Measurements from ENCODE around the gene PHF2.

Gene PHF2

DNA sequence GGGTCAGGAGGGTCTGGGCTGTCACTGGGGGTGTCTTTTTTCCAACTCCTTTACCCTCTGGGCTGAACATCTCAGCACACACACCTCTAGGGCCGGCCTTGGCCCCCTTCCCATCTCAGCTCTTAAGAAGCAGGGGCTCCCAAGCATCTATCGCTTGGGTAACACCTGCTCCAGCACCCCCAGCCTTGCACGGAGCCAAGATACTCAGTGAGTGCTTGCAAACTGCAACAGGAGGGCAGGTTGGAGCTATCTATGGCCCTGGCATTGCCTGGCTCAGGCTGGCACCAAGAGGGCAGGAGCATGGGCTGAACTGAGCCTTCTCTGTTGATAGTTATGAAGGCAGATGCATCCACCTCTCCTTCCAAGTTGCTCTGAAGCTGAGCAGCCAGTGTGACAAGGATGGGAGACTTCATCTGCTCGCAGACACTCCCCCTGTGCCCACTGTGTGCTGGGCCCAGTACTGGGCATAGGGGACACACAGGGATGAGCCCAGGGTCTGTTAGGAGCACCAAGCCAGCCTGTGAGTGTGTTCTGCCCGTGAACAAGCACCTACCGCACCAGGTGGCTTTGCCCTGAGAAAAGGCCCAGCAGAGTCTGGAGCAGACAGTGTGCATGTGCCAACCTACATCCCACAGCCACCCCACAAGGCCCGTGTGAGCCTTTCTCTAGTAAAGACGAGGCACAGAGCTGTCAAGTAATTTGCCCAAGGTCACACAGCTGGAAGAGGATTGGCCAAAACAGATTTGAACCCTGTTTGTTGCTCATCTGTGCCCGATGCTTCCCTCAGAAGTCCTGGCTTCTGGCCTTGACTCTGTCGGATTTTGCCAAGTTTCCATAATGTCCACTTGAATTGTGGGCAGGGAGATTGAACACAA is 58.2 kb downstream of the PHF2 start:
- DNase-seq, result no peak

DNA sequence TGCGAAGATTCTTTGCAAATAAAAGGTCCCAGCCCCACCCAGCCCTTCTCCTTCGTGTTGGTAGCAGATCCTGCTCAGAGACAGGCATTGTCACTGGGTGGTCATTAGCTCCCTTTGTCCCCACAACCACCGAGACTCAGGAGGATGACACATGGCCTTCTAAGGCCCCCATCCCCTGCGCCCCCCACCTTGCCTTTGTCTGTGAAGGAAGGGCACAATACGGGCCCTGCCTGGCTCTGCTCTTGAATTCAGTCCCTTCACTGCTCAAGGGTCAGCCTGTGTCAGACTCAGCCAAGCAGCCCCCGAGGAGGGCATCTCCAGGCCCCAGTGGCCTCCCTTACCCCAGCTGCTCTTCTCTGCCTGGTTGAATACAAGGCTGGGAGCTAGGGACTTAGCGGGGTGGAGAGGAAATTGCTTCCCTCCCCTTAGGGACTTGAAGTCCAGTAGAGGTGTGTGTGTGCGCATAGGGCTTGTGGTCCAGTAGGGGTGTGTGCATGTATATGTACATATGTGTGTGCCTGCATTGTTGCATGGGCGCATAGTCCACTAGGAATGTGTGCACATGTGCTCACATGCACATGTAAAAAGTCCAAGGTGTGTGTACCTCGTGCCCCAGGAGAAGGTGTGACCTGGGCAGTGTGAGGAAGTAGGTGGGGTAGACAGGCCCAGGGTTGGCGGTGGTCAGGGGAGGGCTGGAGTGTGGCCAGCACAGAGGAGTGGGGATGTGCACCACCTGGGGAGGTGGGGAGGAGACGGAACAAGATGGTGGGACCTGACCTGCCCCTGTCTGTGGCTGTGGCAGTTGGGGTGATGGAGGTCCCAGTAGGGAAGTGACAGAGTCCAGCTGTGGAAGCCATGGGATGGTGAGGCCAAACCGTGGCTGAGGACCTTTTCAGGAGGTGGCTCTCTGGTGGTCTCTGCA is 59.1 kb downstream of the PHF2 start:
- DNase-seq, result no peak

DNA sequence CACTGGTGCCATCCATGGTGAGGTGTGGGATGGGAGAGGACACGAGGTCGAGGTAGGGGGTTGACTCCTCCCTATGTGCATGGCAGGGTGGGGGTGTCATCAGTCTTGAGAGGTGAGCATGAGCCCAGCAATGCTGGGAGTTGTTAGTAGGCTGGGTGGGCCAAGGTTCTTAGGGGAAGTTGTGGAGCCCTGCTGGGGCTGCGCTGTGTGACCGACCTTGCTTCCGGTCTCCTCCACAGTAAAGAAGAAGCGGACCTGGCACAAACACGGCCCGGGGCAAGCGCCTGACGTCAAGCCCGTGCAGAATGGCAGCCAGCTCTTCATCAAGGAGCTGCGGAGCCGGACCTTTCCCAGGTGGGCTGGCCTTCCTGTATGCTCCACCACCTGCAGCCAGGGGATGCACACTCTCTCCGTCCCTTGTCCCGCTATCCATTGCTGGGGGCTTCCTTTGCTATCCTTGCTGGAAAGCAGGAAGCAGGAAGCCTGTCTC is 59.8 kb downstream of the PHF2 start:
- no peak for DNase-seq

DNA sequence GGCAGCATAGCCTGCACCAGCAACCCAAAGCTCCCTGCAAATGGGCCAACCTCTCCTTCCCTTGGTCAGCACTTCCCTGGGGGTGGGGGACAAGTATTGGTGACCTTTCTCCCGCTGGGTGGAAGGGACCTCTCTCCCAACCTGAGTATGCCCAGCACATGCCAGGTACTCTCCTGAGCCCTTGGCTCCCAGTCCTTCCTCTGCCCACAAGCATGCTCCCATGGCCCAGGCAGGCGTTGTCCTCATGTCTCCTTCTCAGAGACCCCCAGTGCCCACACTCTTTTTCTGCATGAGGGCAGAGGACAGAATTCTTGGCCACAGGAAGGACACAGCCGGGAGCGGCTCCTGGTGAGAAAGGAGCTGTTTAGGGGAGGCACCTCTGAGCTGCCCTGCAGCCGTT is 60.3 kb downstream of the PHF2 start:
- no peak for DNase-seq

DNA sequence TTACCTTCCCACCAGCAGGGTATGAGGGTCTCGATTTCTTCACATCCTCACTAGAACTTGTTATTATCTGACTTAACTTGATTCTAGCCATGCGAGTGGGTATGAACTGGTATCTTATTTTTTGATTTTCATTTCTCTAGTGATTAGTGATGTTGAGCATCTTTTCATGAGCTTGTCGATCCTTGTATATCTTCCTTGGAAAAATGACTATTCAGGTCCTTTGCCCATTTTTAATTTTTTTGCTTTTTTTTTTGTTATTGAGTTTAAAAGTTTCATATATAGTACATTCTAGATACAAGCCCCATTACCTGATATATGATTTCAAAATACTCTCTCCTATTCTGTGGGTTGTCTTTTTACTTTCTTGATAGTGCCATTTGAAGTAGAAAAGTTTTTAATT is 61.5 kb downstream of the PHF2 start:
- no peak for DNase-seq

DNA sequence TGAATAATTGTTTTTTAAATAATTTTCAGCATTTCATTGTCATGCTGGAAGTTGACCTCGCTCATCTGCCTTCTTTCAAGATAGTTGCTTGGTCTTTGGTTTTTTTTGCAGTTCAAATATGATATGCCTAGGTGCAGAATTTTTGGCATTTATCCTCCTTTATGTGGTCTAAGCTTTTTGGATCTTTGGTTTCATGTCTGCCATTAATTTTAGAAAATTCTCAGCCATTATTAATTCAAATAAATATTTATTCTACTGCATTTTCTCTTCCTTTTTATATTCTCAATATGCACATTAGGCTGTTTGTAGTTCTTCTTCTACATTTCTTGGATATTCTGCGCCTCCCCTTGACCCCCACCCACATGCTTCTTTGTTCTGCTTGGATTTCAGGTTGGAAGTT is 63.6 kb downstream of the PHF2 start:
- no peak for DNase-seq

DNA sequence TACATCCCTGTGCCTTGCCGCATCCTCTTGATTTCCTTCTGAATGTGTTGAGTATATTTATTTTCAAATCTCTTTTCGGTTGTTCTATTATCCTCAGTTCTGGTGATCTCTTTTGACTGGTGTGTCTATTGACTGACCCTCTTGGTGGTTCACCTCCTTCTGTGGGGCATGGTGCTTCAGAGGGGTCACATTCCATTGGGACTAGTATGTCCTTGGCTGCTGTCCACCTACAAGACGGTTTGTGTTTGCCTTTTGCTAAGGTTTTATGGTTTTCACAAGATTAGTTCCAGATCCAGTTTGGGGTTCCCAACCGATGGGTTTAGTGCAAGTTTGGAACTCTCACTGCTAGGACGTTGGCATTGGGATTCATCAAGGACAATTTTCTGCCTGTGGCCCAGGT is 66.6 kb downstream of the PHF2 start:
- DNase-seq, result no peak

DNA sequence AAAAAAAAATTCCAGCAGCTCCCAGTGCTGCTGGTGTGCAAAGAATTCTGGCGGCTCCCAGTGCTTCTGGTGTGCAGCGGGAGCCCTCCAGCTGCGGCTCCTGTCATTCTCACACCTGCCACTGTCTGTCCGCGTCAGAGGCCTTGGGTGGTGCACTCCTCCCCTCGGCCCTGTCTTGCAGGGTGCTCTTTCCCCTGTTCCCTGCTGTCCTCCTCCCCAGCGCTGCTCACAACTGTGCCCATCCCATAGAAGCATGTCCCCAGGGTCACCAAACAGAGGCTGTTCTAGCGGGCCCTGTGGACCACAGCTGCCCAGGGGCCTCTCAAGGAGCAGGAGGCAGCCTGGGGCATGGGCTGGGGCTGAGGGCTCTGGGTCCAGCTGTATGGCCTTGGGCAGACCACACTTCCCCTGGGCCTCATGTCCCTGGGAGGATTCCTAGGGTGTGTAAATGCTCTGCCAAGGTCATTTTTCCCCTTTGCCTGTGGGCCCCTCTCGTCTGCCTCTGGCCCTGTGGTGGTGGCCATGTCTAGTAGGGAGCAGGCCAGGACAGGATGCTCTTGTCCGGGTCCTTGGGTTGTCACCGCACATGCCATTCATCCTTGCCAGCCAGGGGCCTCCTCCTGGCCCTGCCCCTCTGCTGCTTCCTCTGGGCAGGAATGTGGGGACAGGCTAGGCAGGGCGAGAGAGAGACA is 68.2 kb downstream of the PHF2 start:
- DNase-seq, result no peak

DNA sequence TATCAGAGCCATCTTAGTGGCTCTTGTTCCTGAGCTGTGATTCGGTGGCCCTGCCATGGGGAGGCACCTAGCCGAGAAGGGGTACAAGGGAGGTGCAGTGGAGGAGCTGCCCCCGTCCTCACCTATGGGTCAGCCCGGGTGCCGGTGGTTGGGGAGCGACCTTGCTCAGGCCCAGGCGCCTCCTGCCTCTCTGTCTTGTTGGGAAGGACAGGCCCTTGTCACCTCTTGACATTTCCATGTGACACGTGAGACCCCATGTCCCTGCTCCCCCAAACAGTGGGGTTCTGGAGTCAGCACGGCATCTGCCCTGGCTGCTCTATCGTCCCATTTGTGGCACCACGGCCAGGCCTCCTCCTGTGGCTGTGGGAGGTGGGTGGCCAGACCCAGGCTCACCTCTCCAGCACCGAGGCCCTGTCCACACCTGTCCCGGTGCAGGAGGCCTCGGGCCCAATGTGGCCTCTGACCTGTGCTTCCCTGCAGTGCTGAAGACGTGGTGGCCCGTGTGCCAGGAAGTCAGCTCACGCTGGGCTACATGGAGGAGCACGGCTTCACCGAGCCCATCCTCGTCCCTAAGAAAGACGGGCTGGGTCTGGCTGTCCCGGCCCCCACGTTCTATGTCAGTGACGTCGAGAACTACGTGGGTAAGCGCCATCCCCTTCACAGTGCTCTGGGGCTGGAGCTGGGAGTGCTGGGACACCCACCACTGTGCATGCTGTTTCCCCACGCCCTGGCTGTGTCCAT is 68.9 kb downstream of the PHF2 start:
- no peak for DNase-seq

DNA sequence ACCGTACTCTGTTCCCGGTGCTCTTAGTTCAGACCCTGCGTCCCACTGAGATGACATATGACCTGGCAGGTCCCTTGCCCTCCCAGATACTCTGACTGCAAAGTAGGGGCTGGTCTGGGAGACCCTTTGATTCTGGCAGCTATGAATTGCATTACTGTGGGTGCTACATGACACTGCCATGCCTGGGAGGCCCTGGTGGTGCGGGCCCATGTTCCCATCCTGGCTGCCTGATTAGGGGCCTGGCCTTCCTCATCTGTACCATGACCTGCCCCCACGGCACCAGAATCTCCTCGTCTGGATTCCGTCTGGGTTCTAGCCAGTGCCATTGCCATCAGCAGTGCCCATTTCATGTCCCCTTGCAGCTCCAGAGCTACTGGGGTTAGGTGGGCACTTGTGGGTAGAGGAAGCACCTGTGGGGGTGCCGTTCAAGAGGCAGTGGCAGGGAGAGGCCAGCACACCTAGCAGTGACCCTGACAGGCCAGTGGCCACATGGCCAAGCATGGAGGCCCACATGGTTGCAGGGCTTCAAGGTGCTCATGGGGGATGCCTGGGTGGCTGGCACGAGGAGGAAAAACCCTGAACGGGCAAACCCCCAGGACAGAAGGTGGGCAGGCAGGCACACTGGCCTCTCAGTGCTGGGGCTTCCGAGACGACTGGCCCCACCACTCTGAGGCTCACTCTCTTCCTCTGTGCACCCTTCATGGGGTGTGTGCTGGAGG is 69.7 kb downstream of the PHF2 start:
- no peak for DNase-seq

DNA sequence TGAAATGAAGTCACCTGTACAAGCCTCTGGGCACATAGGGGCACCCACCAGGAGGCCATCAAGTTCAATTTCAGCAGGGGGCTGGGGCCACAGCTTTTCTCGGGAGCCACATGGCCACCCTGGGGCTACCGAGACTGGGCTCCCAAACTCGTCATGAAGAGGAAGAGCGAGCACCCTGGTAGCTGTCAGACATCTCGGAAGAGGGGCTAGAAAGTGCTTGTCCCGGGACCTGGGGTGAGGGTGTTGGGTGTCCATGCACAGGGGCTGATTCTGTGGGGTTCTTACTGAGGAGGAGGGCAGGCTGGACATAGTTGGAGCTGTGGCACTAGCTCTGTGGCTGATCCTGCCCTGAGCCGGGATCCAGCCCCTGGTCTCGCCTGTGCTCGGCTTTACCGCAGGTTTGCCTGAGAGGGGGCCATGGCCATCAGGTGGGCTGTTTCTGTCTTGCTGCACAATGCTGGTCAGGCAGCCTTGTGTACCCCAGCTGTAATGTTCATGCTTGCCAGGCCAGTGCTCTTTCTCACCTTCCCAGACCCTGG is 70.3 kb downstream of the PHF2 start:
- DNase-seq, result no peak

DNA sequence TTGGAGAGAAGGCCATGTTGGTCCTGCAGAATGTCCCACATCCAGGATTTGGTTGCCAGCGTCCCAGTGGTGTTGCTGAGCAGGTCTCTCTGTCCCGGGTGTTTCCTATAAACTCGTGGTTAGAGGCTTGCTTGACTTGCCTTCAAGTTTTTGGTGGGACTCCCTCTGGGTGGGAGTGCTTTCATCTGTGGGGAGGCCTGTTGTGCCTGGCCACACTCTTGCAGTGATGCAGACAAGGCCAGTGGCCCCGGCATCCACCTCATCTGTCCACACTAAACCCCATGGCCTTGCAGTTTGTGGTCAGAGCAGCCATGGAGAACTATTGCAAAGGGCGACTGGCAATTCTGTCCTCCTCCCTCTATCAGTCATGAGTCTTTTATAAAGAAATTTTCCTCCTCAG is 71.8 kb downstream of the PHF2 start:
- DNase-seq, result no peak

DNA sequence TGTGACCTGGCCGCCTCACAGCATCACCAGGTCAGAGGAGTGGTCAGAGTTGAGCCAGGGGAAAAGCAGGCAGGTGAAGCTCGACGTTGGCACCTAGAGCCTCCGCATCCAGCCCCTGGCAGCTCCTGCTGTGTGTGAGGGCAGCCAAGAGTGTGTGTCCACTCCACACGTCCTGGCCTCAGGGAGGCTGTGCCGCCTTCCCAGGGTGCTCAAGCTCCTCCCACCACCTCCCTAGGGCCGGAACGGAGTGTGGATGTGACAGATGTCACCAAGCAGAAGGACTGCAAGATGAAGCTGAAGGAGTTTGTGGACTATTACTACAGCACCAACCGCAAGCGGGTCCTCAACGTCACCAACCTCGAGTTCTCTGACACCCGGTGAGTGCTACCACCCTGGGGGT is 72.5 kb downstream of the PHF2 start:
- no peak for DNase-seq

DNA sequence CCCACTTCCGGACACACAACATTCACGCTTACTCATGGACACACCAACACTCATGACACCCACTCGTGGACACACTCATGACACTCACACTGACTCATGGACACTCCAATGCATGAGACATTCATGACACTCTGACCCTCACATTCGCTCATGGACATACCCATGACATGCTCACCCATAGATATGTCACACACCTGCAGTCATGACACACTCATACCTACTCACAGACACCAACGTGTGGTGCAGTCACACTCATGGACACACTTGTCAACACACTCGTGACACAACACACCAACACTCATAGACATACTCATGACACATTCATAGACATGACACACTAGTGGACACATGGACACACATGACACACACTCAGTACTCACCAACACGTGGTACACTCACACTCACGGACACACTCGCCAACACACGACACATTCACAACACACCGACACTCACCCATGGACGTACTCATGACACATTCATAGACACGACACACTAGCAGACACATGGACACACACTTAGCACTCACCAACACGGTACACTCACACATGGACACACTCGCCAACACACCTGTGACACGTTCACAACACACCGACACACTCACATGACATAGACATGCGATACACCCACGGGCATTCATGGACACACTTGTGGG is 73.4 kb downstream of the PHF2 start:
- no peak for DNase-seq

DNA sequence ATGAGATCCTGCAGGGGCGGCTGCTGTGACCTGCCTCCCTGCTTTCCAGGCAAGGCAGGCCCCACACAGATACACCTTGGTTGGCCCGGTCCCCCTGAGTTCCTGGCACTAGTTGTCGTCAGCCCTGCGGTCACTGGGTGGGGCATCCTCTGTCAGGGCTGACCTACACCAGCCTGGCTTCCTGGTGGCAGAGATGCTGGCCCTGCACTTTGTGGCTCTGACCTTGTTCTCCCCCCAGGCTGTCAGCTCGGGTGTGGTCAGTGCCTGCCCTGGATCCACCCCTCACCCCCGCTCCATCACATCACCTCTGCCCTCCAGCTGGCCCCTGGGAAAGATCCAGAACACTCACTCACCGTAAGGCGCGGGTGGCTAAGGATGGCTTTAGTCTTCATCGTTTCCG is 74.1 kb downstream of the PHF2 start:
- no peak for DNase-seq

DNA sequence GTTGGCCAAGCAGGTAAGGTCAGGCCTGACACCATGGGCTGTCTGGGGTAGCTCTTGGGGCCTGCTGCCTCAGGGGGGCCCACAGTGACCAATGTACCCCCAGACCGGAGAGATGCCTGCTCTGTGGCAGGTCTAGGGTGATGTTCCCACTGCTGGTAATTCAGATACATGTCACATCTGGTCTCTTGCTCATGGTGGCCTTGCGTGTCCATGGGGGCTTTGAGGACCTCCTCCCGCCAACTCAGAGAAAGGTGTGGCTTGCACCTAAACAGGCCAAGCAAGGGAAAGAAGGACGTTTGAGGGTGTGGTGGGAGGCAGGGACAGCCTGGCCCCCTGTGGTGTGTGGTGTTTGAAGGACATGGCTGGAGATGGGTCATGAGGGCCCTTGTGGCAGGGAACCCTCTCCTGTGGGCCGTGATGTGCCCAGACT is 75.2 kb downstream of the PHF2 start:
- no peak for DNase-seq

DNA sequence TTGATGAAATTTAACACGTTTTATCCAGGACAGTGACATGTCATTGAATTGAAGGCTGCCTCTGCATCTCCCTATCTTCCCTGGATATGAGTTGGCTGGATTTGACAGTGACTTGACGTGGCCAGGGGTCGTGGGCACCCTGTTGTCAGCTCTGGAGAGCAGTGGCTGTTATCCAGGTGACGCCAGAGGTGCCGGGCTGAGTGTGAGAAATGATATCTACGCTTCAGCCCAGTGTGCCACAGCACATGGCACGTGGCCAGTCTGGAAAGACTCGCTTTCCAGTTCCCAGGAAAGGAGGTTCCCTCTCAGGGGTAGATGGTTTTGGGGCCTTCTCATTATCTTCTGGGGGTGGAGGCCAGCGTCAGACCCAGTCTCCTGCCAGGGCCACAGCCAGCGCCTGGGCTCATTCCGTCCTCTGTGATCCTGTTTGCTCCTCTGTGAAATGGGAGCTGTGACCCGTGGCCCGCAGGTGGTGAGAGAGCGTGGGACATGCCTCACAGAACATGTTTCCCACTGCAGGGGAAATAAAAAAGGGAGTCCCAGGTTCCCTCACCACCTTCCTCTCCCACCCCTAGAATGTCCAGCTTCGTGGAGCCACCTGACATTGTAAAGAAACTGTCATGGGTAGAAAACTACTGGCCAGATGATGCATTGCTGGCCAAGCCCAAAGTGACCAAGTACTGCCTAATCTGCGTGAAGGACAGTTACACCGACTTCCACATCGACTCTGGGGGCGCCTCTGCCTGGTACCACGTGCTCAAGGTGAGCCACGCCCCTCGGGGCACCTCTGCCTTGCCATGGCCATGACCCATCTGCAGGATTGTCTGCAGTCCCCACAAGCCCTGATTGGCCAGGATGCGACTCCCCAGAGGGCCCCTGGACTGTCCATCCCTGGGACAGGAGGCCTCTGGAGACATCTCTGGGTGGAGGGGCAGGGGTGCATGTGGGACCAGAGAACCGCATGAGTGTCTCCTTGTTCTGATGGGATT is 76.5 kb downstream of the PHF2 start:
- no peak for DNase-seq

DNA sequence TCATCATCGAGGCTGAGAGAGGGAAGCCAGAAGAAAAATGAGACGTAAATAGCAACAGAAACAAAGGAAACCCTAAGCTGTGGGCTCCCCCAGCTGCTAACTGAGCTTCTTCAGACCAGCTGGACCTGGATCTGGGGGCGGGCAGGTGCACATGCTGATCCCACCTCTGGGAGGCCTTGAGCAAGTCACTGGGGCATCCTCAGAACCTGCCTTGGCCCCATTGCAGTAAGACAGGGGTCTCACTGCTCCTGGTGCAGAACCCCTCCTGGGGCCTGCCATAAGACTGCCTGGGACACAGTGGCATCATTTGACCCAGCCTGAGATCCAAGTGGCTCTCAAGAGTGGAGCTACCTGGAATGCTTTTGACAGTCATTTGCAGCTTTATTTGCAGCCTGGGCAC is 77.4 kb downstream of the PHF2 start:
- DNase-seq, result no peak

DNA sequence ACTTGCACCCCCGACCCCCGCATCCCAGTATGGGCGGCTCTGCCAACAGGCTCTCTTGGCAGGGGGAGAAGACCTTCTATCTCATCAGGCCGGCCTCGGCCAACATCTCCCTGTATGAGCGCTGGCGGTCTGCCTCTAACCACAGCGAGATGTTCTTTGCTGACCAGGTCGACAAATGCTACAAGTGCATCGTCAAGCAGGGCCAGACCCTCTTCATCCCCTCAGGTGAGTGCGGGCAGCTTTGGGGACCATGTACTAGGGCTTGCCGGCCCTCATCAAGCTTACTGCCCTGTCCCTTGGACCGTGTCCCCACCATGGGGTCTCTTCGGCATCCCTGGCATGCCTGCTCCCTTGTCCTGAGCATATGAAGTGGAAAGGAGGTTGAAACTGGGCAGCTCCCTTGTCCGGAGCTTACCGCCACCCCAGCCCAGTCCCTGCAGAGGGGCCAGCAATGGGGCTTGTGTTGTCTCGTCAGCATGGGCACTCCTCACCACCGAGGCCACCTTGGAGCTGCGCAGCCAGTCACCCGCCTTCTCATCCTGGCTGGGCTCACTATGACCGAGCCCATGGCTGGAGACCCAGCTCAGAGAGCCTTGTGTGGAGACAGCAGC is 78.1 kb downstream of the PHF2 start:
- no peak for DNase-seq

Data from NCI-H1092 treated with DMSO at 0.1 percent for 48 hours (cell line).